ENCODE results near the gene ALKBH3.

GRCh38 chr11:43927070-43927469 is 46.4 kb downstream of the ALKBH3 start:
- TF ChIP-seq, protein P1, sequence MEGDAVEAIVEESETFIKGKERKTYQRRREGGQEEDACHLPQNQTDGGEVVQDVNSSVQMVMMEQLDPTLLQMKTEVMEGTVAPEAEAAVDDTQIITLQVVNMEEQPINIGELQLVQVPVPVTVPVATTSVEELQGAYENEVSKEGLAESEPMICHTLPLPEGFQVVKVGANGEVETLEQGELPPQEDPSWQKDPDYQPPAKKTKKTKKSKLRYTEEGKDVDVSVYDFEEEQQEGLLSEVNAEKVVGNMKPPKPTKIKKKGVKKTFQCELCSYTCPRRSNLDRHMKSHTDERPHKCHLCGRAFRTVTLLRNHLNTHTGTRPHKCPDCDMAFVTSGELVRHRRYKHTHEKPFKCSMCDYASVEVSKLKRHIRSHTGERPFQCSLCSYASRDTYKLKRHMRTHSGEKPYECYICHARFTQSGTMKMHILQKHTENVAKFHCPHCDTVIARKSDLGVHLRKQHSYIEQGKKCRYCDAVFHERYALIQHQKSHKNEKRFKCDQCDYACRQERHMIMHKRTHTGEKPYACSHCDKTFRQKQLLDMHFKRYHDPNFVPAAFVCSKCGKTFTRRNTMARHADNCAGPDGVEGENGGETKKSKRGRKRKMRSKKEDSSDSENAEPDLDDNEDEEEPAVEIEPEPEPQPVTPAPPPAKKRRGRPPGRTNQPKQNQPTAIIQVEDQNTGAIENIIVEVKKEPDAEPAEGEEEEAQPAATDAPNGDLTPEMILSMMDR (IDR thresholded peaks at IDR 0.05): no peak
- TF ChIP-seq EZH2 (IDR thresholded peaks at IDR 0.05) (no peak), EZH2phosphoT487 (IDR thresholded peaks at IDR 0.05) (no peak)
